WI38 (cell line): ENCODE results near the gene DACT2.
"Not testable (repeated sequence)": the region's sequence is repeated elsewhere in the genome, so short reads cannot be mapped to it uniquely, and the experiment has no call there.

Experiments
- H3K4me3 ChIP-seq: 2 replicates; pipeline ENCODE4 v1.5.1; 2011; ENCODE audit warnings: low read depth, mild to moderate bottlenecking, control low read depth, low read length
- CTCF ChIP-seq: IDR thresholded peaks from 2 replicates; pipeline ENCODE4 v1.5.1; 2012; ENCODE audit warnings: low read depth, mild to moderate bottlenecking, control low read depth, low read length

The DACT2 gene

DNA sequence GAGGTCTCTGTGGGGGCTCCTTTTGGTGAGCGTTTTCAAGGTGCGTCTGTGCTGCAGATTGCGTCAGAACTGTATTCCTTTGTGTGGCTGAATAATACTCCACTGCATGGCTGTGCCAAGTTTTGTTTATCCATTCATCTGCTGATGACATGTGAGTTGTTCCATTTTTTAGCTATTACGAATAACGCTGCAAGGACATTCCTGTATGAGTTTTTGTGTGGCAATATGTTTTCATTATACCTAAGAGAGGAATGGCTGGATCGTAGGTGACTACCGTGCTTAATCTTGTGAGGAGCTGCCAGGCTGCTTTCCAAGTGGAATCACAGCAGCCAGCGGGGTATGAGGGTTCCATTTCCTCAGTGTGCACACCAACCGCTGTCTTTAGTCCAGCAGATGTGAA lies 1.1 kb upstream of the DACT2 start:
- H3K4me3 ChIP-seq, result no peak overlapping the region
- TF ChIP-seq CTCF, result no peak

DNA sequence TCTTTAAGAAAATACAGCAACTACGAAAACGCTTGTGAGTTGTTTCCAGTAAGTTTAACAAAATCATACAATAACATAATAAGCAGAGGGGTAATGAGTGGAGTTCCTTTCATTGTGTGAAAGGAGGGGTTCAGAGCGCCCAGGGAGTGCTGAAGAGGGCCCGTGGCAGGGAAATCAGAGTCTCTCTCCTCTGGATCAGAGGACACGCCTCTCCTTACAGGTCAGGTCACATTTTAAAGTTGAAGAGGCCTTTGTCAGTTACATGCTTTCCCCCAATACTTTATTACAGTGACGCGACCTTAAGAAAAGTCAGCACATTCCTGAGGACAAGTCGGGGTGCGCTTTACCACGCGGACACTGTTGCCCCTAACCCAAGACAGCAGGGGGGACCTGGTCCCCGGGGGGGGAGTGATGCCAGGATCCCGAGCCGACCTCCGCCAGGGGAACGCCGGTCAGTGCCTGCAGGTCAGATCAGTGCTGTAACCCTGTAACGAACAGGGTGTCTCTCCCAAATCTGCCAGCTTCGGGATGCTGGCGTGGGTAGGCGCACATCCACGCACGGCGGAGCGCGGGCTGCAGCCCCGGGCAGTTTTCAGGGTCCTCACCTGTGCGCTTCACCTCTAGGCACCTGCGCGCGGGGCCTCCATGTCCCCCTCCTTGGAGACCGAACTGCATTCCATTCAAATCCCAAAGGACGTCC lies 848 bp downstream of the DACT2 start:
- no peak overlapping the region for H3K4me3 ChIP-seq
- TF ChIP-seq CTCF, result no peak

- H3K4me3 ChIP-seq, result no peak overlapping the region
- TF ChIP-seq CTCF, result no peak
Observed at GRCh38 chr6:168318090-168318489, 1.5 kb downstream of the DACT2 start.

- TF ChIP-seq CTCF, result no peak
- H3K4me3 ChIP-seq, result no peak overlapping the region
Observed at GRCh38 chr6:168315596-168315995, 4.0 kb downstream of the DACT2 start.

DNA sequence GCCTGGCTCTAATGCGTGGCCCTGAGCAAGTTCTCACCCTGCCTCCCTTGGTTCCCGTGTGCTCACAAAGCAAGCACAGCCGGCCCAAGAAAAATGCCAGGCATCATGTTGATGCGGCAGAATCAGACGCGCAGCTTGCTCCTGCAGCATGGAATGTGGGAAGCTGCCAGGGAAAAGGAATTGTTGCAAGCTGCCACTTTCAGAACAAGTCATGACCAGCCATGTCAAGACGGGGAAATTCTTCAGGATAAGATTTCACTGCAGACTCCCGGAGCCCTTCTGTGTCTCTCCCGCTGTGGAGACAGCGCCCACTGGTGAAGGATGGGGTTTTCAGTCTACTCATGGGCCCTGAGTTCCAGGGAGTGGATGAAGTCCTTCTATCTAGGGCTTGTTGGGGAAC lies 4.6 kb downstream of the DACT2 start:
- no peak for TF ChIP-seq CTCF
- no peak overlapping the region for H3K4me3 ChIP-seq

DNA sequence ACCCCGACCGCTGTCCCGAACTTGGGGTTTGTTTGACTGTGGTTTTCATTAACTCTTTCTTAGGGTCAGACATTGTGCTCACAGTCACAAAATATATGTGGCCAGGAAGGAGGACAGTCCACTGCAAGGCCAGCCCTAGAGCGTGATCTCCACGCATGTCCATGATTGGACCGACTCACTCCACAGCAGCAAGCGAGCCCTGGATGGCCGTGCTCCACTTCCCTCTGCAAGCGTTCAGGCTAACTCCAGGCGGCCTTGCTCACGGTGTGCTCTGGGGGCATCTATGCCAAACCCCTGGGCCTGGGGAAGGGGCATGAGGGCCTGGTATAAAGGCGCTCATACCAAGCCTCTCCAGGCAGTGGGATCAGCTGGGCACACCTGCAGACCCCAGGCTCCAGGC lies 5.6 kb downstream of the DACT2 start:
- no peak overlapping the region for H3K4me3 ChIP-seq

GRCh38 chr6:168313431-168314011 lies 6.1 kb downstream of the DACT2 start:
- H3K4me3 ChIP-seq, result no peak overlapping the region
- TF ChIP-seq CTCF, result no peak

More for the DNA sequence above, 5.6 kb downstream of the DACT2 start:
- no peak for TF ChIP-seq CTCF

- not testable (repeated sequence) for H3K4me3 ChIP-seq
Observed at GRCh38 chr6:168312125-168312507, 7.5 kb downstream of the DACT2 start.
